GM23338 (cell line): ENCODE results near the gene STAC. TPM values are rescaled to one million over a fixed set of nuclear protein-coding genes. Genes with fewer than 3 reads are reported as not detected.

Experiments used
- ATAC-seq: fragments of 200-7000 bp; cut with Tn5 transposase; 3 replicates; pipeline ENCODE4 v1.9.1; 2020
- DNase-seq: peaks from one replicate; pipeline ENCODE4 v3.0.0-alpha.2; 2015; ENCODE audit warnings: low spot score
- H2AFZ ChIP-seq: fragments of 200-600 bp; sonication (generic); 2 replicates; pipeline ENCODE4 v1.8.0; 2016; ENCODE audit warnings: antibody characterized with exemption, mild to moderate bottlenecking, moderate library complexity
- H3F3A ChIP-seq: fragments of 200-600 bp; sonication (generic); replicated peaks from 2 replicates; pipeline ENCODE4 v1.8.0; 2017; ENCODE audit warnings: antibody characterized with exemption, mixed run types, low read depth
- H3K27ac ChIP-seq: fragments of 200-600 bp; sonication (generic); 2 replicates; pipeline ENCODE4 v1.6.1; 2016; ENCODE audit warnings: low read depth
- H3K27me3 ChIP-seq: fragments of 200-600 bp; sonication (generic); 2 replicates; pipeline ENCODE4 v1.8.0; 2016; ENCODE audit warnings: mild to moderate bottlenecking, mixed run types, moderate library complexity; ENCODE audit not compliant: insufficient read depth
- H3K36me3 ChIP-seq: fragments of 200-600 bp; sonication (generic); 2 replicates; pipeline ENCODE4 v1.8.0; 2016; ENCODE audit warnings: mild to moderate bottlenecking; ENCODE audit not compliant: insufficient read depth
- H3K4me1 ChIP-seq: fragments of 200-600 bp; sonication (generic); 2 replicates; pipeline ENCODE4 v1.8.0; 2016; ENCODE audit warnings: mild to moderate bottlenecking, moderate library complexity; ENCODE audit not compliant: insufficient read depth
- H3K4me2 ChIP-seq: fragments of 200-600 bp; sonication (generic); 2 replicates; pipeline ENCODE4 v1.7.1; 2017; ENCODE audit warnings: mixed run types
- H3K4me3 ChIP-seq: fragments of 200-600 bp; sonication (generic); 2 replicates; pipeline ENCODE4 v1.6.1; 2016; ENCODE audit warnings: mixed run types
- H3K79me2 ChIP-seq: fragments of 200-600 bp; sonication (generic); replicated peaks from 2 replicates; pipeline ENCODE4 v1.8.0; 2017; ENCODE audit warnings: mild to moderate bottlenecking; ENCODE audit not compliant: insufficient read depth
- H3K9me2 ChIP-seq: fragments of 200-600 bp; sonication (generic); 2 replicates; pipeline ENCODE4 v1.8.0; 2017; ENCODE audit not compliant: insufficient read depth
- H4K20me1 ChIP-seq: fragments of 200-600 bp; sonication (generic); replicated peaks from 2 replicates; pipeline ENCODE4 v1.8.0; 2017; ENCODE audit warnings: mild to moderate bottlenecking; ENCODE audit not compliant: insufficient read depth
- H3K27ac Mint-ChIP-seq: 2 replicates; pipeline ENCODE4 v1.8.0; 2020; ENCODE audit warnings: inconsistent platforms, mild to moderate bottlenecking, moderate library complexity, mixed read lengths
- H3K27me3 Mint-ChIP-seq: 3 replicates; pipeline ENCODE4 v1.8.0; 2022; ENCODE audit warnings: low read depth, mild to moderate bottlenecking, moderate library complexity, mixed read lengths, inconsistent platforms; ENCODE audit not compliant: insufficient read depth, poor library complexity
- H3K36me3 Mint-ChIP-seq: 3 replicates; pipeline ENCODE4 v1.8.0; 2021; ENCODE audit warnings: low read depth, mild to moderate bottlenecking, inconsistent platforms, moderate library complexity, mixed read lengths
- H3K4me1 Mint-ChIP-seq: 3 replicates; pipeline ENCODE4 v1.8.0; 2020; ENCODE audit warnings: mild to moderate bottlenecking, inconsistent platforms, mixed read lengths
- H3K4me3 Mint-ChIP-seq: 3 replicates; pipeline ENCODE4 v1.8.0; 2021; ENCODE audit warnings: moderate library complexity, mild to moderate bottlenecking, inconsistent platforms, mixed read lengths
- H3K9me3 Mint-ChIP-seq: 3 replicates; pipeline ENCODE4 v1.8.0; 2020; ENCODE audit warnings: moderate library complexity, mild to moderate bottlenecking, inconsistent platforms, mixed read lengths
- CTCF ChIP-seq, 2 experiments: fragments of 200-600 bp in 1 of 2; sonication (generic) in 1 of 2; conservative IDR thresholded peaks; 2 replicates each; pipeline versions ENCODE4 v1.5.1 to v1.6.1; 2016 to 2017; ENCODE audit warnings: antibody characterized with exemption in 2 of 2, low read depth in 2 of 2, mild to moderate bottlenecking in 2 of 2, moderate library complexity in 1 of 2
- ETS1 ChIP-seq: IDR thresholded peaks from 2 replicates; pipeline ENCODE4 v1.6.1; 2016; ENCODE audit warnings: antibody characterized with exemption
- EZH2 ChIP-seq: fragments of 200-600 bp; sonication (generic); IDR thresholded peaks from one replicate; pipeline ENCODE4 v1.8.0; 2017; ENCODE audit warnings: antibody characterized with exemption, mild to moderate bottlenecking, low read depth; ENCODE audit not compliant: unreplicated experiment
- EZH2phosphoT487 ChIP-seq: fragments of 200-600 bp; sonication (generic); IDR thresholded peaks from one replicate; pipeline ENCODE4 v1.8.1; 2018; ENCODE audit warnings: antibody characterized with exemption; ENCODE audit not compliant: unreplicated experiment
- JUNB ChIP-seq: IDR thresholded peaks from one replicate; pipeline ENCODE4 v1.6.1; 2016; ENCODE audit warnings: antibody characterized with exemption; ENCODE audit not compliant: unreplicated experiment
- POLR2AphosphoS5 ChIP-seq: IDR thresholded peaks from 2 replicates; pipeline ENCODE4 v1.6.1; 2016; ENCODE audit warnings: antibody characterized with exemption, low read depth
- REST ChIP-seq: IDR thresholded peaks from one replicate; pipeline ENCODE4 v1.6.1; 2018; ENCODE audit warnings: antibody characterized with exemption; ENCODE audit not compliant: unreplicated experiment
- STAT1 ChIP-seq: IDR thresholded peaks from one replicate; pipeline ENCODE4 v1.6.1; 2016; ENCODE audit warnings: antibody characterized with exemption; ENCODE audit not compliant: unreplicated experiment
- ZNF114 ChIP-seq: fragments of 250-450 bp; sonication (Bioruptor Pico); IDR thresholded peaks from 2 replicates; pipeline ENCODE4 v1.5.0; 2020; ENCODE audit warnings: mild to moderate bottlenecking, moderate library complexity
- ZNF331 ChIP-seq: fragments of 250-450 bp; sonication (Bioruptor Pico); IDR thresholded peaks from 2 replicates; pipeline ENCODE4 v1.5.0; 2020; ENCODE audit warnings: low read depth, mild to moderate bottlenecking, moderate library complexity
- ZNF462 ChIP-seq: fragments of 250-450 bp; sonication (Bioruptor Pico); IDR thresholded peaks from 2 replicates; pipeline ENCODE4 v1.5.0; 2020; ENCODE audit warnings: mild to moderate bottlenecking, moderate library complexity
- polyA plus RNA-seq: library from polyadenylated mRNA; unstranded; fragments of >200 nt; fragmentation: Nextera tagmentation; extraction: Ambion mirVana; gene quantifications from 2 replicates; pipeline ENCODE4 v1.2.1, GENCODE V29; 2016
- total RNA-seq: library from RNA; depleted of rRNA; stranded (reverse); fragments of >200 nt; shearing (Covaris generic); gene quantifications from 2 replicates; pipeline ENCODE4 v1.2.3, GENCODE V29; 2014

The STAC gene
- total and polyA plus RNA-seq, 2 experiments from 2014 or later, result 5.6 to 22.9 TPM

GRCh38 chr3:36366308-36366707 is 14.0 kb upstream of the STAC start:
- Histone ChIP-seq H3K9me2 (0 out of 2 replicates have a peak, but pooled peaks cover 4% of the 10 kb centered on the region), H3K27me3 (no peaks in the 10 kb centered on the region), H3K4me3 (no peak overlapping the region), H3K79me2 (no peaks in the 10 kb centered on the region), H3K4me2 (no peak overlapping the region), H3K4me1 (no peaks in the 10 kb centered on the region), H4K20me1 (no peaks in the 10 kb centered on the region), H3K27ac (no peak overlapping the region), H3F3A (no peaks in the 10 kb centered on the region), H2AFZ (no peak overlapping the region), H3K36me3 (no peaks in the 10 kb centered on the region)
- H3K4me3 Mint-ChIP-seq, result no peak overlapping the region
- no peak for TF ChIP-seq JUNB
- no peak for TF ChIP-seq ZNF331 (CRISPR knock-in tag)
- no peak for TF ChIP-seq EZH2
- no peak for TF ChIP-seq POLR2AphosphoS5
- no peak for TF ChIP-seq REST
- no peak for TF ChIP-seq CTCF (conservative IDR thresholded peaks at IDR 0.05; ENCODE audit: low read depth in 2 of 2)
- no peak for TF ChIP-seq EZH2phosphoT487
- TF ChIP-seq ZNF462 (CRISPR knock-in tag), result no peak
- no peak for TF ChIP-seq ZNF114
- TF ChIP-seq ETS1, result no peak
- no peak for TF ChIP-seq STAT1
- H3K4me1 Mint-ChIP-seq, result peaks cover 7% of the 10 kb centered on the region
- no peak for DNase-seq
- H3K27ac Mint-ChIP-seq, result no peak overlapping the region
- ATAC-seq, result no peak
- H3K9me3 Mint-ChIP-seq, result no peaks in the 10 kb centered on the region
- peaks cover 2% of the 10 kb centered on the region for H3K27me3 Mint-ChIP-seq
- H3K36me3 Mint-ChIP-seq, result no peaks in the 10 kb centered on the region
